Mucosa of stomach (tissue), 1 donor: ENCODE data around the gene OMP.
"Not testable (repeated sequence)": the region's sequence is repeated elsewhere in the genome, so short reads cannot be mapped to it uniquely, and the experiment has no call there.

Experiments
- H3K27me3 ChIP-seq: one replicate; pipeline ENCODE4 v1.7.0; 2013; ENCODE audit warnings: mild to moderate bottlenecking, low read length; ENCODE audit not compliant: control insufficient read depth, insufficient read depth
- H3K36me3 ChIP-seq: one replicate; pipeline ENCODE4 v1.7.0; 2013; ENCODE audit warnings: low read length; ENCODE audit not compliant: control insufficient read depth, insufficient read depth
- H3K4me1 ChIP-seq: one replicate; pipeline ENCODE4 v1.7.0; 2013; ENCODE audit warnings: mild to moderate bottlenecking, low read length; ENCODE audit not compliant: control insufficient read depth, insufficient read depth
- H3K4me3 ChIP-seq: one replicate; pipeline ENCODE4 v1.7.0; 2013; ENCODE audit warnings: low read length
- H3K9ac ChIP-seq: one replicate; pipeline ENCODE4 v1.7.0; 2013; ENCODE audit warnings: mild to moderate bottlenecking, low read length, moderate library complexity
- H3K9me3 ChIP-seq: one replicate; pipeline ENCODE4 v1.7.0; 2013; ENCODE audit warnings: mild to moderate bottlenecking, low read length, moderate library complexity; ENCODE audit not compliant: control insufficient read depth
- donor health status: Pancreatic carcinoma.

OMP gene

GRCh38 chr11:77102246-77103210, at the start of gene OMP:
TSS of gene OMP (plus strand) at chr11:77102840. CDS start at chr11:77102840, 0 bp downstream.
- Histone ChIP-seq H3K9me3 (no peaks in the 10 kb centered on the region), H3K36me3 (peaks cover 17% of the 10 kb centered on the region), H3K27me3 (no peaks in the 10 kb centered on the region), H3K9ac (no peak within 1 kb of the TSS), H3K4me1 (peaks cover 36% of the 10 kb centered on the region), H3K4me3 (no peak within 1 kb of the TSS)

GRCh38 chr11:77053217-77054015, 49.2 kb upstream of the OMP start:
- Histone ChIP-seq H3K27me3 (no peaks in the 10 kb centered on the region), H3K4me1 (peaks cover 12% of the 10 kb centered on the region), H3K9me3 (peaks cover 11% of the 10 kb centered on the region), H3K9ac (no peak overlapping the region), H3K36me3 (no peaks in the 10 kb centered on the region), H3K4me3 (no peak overlapping the region)

DNA sequence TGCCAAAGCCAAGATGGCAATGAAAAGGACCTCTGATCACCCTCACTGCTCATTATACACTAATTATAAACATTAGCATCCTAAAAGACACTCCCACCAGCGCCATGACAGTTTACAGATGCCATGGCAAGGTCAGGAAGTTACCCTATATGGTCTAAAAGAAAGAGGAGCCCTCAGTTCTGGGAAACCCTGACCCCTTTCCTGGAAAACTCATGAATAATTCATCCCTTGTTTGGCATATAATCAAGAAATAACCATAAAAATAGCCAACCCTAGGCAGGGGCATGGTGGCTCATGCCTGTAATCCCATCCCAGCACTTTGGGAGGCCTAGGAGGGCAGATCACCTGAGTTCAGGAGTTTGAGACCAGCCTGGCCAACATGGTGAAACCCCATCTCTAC, 48.6 kb upstream of the OMP start:
- Histone ChIP-seq H3K4me1 (peaks cover 5% of the 10 kb centered on the region), H3K9ac (no peak overlapping the region), H3K4me3 (no peak overlapping the region), H3K36me3 (no peaks in the 10 kb centered on the region), H3K27me3 (no peaks in the 10 kb centered on the region), H3K9me3 (peaks cover 11% of the 10 kb centered on the region)

- H3K4me1 ChIP-seq = no peaks in the 10 kb centered on the region
- H3K4me3 ChIP-seq = no peak overlapping the region
- H3K36me3 ChIP-seq = no peaks in the 10 kb centered on the region
- no peaks in the 10 kb centered on the region for H3K27me3 ChIP-seq
- H3K9ac ChIP-seq = no peak overlapping the region
- peaks cover 11% of the 10 kb centered on the region for H3K9me3 ChIP-seq
Observed at GRCh38 chr11:77055101-77055561, 47.5 kb upstream of the OMP start.

- no peaks in the 10 kb centered on the region for H3K4me1 ChIP-seq
- H3K27me3 ChIP-seq = no peaks in the 10 kb centered on the region
- no peaks in the 10 kb centered on the region for H3K36me3 ChIP-seq
- H3K4me3 ChIP-seq = no peak overlapping the region
- no peak overlapping the region for H3K9ac ChIP-seq
- H3K9me3 ChIP-seq = peaks cover 11% of the 10 kb centered on the region
Observed at GRCh38 chr11:77055913-77056312, 46.7 kb upstream of the OMP start.

- no peak overlapping the region for H3K9ac ChIP-seq
- H3K27me3 ChIP-seq = no peaks in the 10 kb centered on the region
- H3K4me1 ChIP-seq = no peaks in the 10 kb centered on the region
- H3K9me3 ChIP-seq = peaks cover 11% of the 10 kb centered on the region
- no peak overlapping the region for H3K4me3 ChIP-seq
- H3K36me3 ChIP-seq = no peaks in the 10 kb centered on the region
Observed at GRCh38 chr11:77056814-77057402, 45.7 kb upstream of the OMP start.

DNA sequence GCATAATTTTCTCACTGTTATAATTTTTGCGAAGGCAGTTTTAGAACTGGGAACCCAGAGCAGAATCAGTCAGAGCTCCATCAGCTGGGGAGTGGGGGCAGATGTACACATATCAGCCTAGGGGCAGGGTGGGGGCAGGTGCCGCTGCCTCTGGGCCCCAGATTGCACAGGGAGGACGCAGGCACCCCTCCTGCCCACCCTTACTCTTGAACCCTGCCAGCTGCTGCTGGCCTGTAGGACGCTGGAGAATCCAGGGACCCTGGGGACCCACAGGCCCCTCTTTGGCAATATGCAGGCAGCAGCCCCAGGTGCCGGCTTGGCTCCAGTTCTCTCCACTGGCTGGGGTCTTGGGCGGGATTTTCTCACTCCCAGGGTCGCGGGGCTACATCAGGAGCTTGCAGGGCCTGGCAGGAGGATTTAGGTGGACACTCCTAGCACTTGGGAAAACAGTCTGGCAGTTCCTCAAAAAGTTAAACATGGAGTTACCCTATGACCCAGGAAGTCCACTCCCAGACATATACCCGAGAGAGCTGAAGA, 44.6 kb upstream of the OMP start:
- peaks cover 11% of the 10 kb centered on the region for H3K9me3 ChIP-seq
- H3K4me3 ChIP-seq = no peak overlapping the region
- H3K27me3 ChIP-seq = no peaks in the 10 kb centered on the region
- H3K4me1 ChIP-seq = peaks cover 3% of the 10 kb centered on the region
- no peak overlapping the region for H3K9ac ChIP-seq
- H3K36me3 ChIP-seq = no peaks in the 10 kb centered on the region

GRCh38 chr11:77058900-77059299, 43.7 kb upstream of the OMP start:
- Histone ChIP-seq H3K4me3 (no peak overlapping the region), H3K27me3 (no peaks in the 10 kb centered on the region), H3K36me3 (no peaks in the 10 kb centered on the region), H3K9me3 (peaks cover 11% of the 10 kb centered on the region), H3K4me1 (peaks cover 12% of the 10 kb centered on the region), H3K9ac (no peak overlapping the region)

DNA sequence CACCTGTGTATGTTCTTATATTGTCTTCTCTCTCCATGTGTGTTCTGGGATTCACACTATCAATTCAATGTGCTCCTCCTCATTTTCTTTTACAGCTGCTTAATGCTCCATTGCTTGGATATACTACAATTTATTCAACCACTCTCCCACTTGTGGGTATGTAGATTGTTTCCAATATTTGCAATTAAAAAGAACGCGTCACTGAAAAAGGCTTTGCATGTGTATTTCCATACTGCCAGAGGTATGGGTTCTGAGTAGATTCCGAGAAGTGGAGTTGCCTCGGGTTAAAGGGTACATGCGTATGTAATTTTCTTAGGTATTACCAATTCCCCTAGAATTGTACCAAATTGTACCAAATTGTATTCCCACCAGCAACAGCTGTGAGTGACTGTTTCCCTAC, 42.8 kb upstream of the OMP start:
- Histone ChIP-seq H3K36me3 (no peaks in the 10 kb centered on the region), H3K9ac (no peak overlapping the region), H3K9me3 (peaks cover 11% of the 10 kb centered on the region), H3K4me1 (peaks cover 21% of the 10 kb centered on the region), H3K27me3 (no peaks in the 10 kb centered on the region), H3K4me3 (no peak overlapping the region)

DNA sequence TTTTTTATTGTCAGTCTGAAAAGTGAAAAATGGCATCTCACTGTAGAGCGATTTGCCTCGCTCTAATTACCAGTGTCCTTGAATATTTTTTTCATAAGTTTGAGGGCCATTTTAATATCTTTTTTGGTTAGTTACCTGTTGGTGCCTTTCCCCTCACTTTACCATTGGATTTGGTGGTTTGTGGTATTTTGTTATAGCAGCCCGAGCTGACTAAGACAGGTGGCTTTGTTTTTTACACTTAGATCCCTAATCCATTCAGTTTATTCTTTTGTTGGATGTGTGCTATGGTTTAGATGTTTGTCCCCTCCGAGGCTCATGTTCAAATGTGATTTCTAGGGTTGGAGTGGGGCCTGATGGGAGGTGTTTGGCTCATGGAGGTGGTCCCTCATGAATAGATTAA, 42.4 kb upstream of the OMP start:
- peaks cover 11% of the 10 kb centered on the region for H3K9me3 ChIP-seq
- H3K9ac ChIP-seq = no peak overlapping the region
- peaks cover 25% of the 10 kb centered on the region for H3K4me1 ChIP-seq

GRCh38 chr11:77061258-77061657, 41.4 kb upstream of the OMP start:
- H3K9ac ChIP-seq, H3K4me3 ChIP-seq, H3K27me3 ChIP-seq, H3K36me3 ChIP-seq, H3K9me3 ChIP-seq: not testable (repeated sequence)
- peaks cover 35% of the 10 kb centered on the region for H3K4me1 ChIP-seq

More for the DNA sequence above, 42.4 kb upstream of the OMP start:
- H3K36me3 ChIP-seq = no peaks in the 10 kb centered on the region
- H3K27me3 ChIP-seq = no peaks in the 10 kb centered on the region
- H3K4me3 ChIP-seq = no peak overlapping the region
